Tibial nerve (tissue), 4 donors: Measurements from ENCODE around the gene RTN4.

Source experiments
- EP300 ChIP-seq, 2 donors: sonication (generic); formaldehyde crosslinking; IDR thresholded peaks; one replicate each; pipeline ENCODE4 v1.6.1; 2017; ENCODE audit warnings: antibody characterized with exemption in 2 of 2, mild to moderate bottlenecking in 1 of 2
- POLR2A ChIP-seq, 2 donors: fragments of 450-650 bp; IDR thresholded peaks; one replicate each; pipeline ENCODE4 v1.6.1; 2017; ENCODE audit warnings: antibody characterized with exemption in 2 of 2, mild to moderate bottlenecking in 2 of 2, moderate library complexity in 2 of 2
- TF ChIP-seq, protein P1 (sequence below), 5 experiments: fragments of 200-600 bp in 3 of 5; fragments of 450-650 bp in 2 of 5; sonication (generic) in 3 of 5; IDR thresholded peaks; one replicate each; pipeline ENCODE4 v1.5.1; 2016 to 2019; ENCODE audit warnings: antibody characterized with exemption in 5 of 5, mild to moderate bottlenecking in 3 of 5, moderate library complexity in 2 of 5

- TF ChIP-seq, protein P1, sequence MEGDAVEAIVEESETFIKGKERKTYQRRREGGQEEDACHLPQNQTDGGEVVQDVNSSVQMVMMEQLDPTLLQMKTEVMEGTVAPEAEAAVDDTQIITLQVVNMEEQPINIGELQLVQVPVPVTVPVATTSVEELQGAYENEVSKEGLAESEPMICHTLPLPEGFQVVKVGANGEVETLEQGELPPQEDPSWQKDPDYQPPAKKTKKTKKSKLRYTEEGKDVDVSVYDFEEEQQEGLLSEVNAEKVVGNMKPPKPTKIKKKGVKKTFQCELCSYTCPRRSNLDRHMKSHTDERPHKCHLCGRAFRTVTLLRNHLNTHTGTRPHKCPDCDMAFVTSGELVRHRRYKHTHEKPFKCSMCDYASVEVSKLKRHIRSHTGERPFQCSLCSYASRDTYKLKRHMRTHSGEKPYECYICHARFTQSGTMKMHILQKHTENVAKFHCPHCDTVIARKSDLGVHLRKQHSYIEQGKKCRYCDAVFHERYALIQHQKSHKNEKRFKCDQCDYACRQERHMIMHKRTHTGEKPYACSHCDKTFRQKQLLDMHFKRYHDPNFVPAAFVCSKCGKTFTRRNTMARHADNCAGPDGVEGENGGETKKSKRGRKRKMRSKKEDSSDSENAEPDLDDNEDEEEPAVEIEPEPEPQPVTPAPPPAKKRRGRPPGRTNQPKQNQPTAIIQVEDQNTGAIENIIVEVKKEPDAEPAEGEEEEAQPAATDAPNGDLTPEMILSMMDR (IDR thresholded peaks at IDR 0.05), result no peak
- TF ChIP-seq POLR2A (IDR thresholded peaks at IDR 0.05) (no peak), EP300 (IDR thresholded peaks at IDR 0.05) (no peak)
Measured at GRCh38 chr2:54969940-54970338, 80.3 kb downstream of the RTN4 start.
